Smooth muscle cell (in vitro differentiated cells): ENCODE data around the gene GCSAM. TPM values are rescaled to one million over a fixed set of nuclear protein-coding genes. Genes with fewer than 3 reads are reported as not detected.

ENCODE experiments used
- DNase-seq: peaks from one replicate; lab custom pipeline; 2025; ENCODE audit not compliant: unreplicated experiment; lab: John Stamatoyannopoulos, UW
- H2AFZ ChIP-seq: fragments of 200-600 bp; sonication (generic); 2 replicates; pipeline ENCODE4 v1.6.0; 2016; ENCODE audit warnings: antibody characterized with exemption, low read depth, mild to moderate bottlenecking
- H3F3A ChIP-seq: fragments of 200-600 bp; sonication (generic); 2 replicates; pipeline ENCODE4 v1.6.0; 2017; ENCODE audit warnings: antibody characterized with exemption, low read depth
- H3K27ac ChIP-seq: fragments of 200-600 bp; sonication (generic); 2 replicates; pipeline ENCODE4 v1.5.1; 2016; ENCODE audit warnings: low read depth, mild to moderate bottlenecking
- H3K27me3 ChIP-seq: fragments of 200-600 bp; sonication (generic); 2 replicates; pipeline ENCODE4 v1.6.1; 2016; ENCODE audit warnings: low read depth, mild to moderate bottlenecking
- H3K36me3 ChIP-seq: fragments of 200-600 bp; sonication (generic); 2 replicates; pipeline ENCODE4 v1.5.1; 2016; ENCODE audit warnings: low read depth
- H3K4me1 ChIP-seq: fragments of 200-600 bp; sonication (generic); 2 replicates; pipeline ENCODE4 v1.5.1; 2016; ENCODE audit warnings: low read depth
- H3K4me2 ChIP-seq: fragments of 200-600 bp; sonication (generic); 2 replicates; pipeline ENCODE4 v1.6.0; 2016; ENCODE audit warnings: mild to moderate bottlenecking
- H3K4me3 ChIP-seq: fragments of 200-600 bp; sonication (generic); 2 replicates; pipeline ENCODE4 v1.5.1; 2016; ENCODE audit warnings: mild to moderate bottlenecking
- H3K79me2 ChIP-seq: fragments of 200-600 bp; sonication (generic); 2 replicates; pipeline ENCODE4 v1.6.0; 2016; ENCODE audit warnings: low read depth, mild to moderate bottlenecking
- H3K9ac ChIP-seq: fragments of 200-600 bp; sonication (generic); 2 replicates; pipeline ENCODE4 v1.6.0; 2016; ENCODE audit warnings: low read depth
- H3K9me3 ChIP-seq: fragments of 200-600 bp; sonication (generic); replicated peaks from 2 replicates; pipeline ENCODE4 v1.5.1; 2016; ENCODE audit warnings: low read depth
- H4K20me1 ChIP-seq: fragments of 200-600 bp; sonication (generic); 2 replicates; pipeline ENCODE4 v1.6.0; 2016; ENCODE audit warnings: low read depth
- WGBS: methylation state at CpG from one replicate; pipeline ENCODE4 v1.1.7; 2016; ENCODE audit warnings: low lambda C conversion rate; 5-methylcytosine and 5-hydroxymethylcytosine counted together
- polyA plus RNA-seq: library from polyadenylated mRNA; unstranded; fragments of >200 nt; fragmentation: Nextera tagmentation; extraction: Ambion mirVana; gene quantifications from 2 replicates; pipeline ENCODE4 v1.2.1, GENCODE V29; 2016
- total RNA-seq: library from RNA; depleted of rRNA; stranded (reverse); fragments of >200 nt; gene quantifications from 2 replicates; pipeline ENCODE4 v1.2.3, GENCODE V29; 2014
- TF ChIP-seq, protein P1 (sequence below): fragments of 200-600 bp; sonication (generic); IDR thresholded peaks from 2 replicates; pipeline ENCODE4 v1.5.1; 2017; ENCODE audit warnings: borderline replicate concordance, mild to moderate bottlenecking, antibody characterized with exemption; ENCODE audit not compliant: insufficient read depth, poor library complexity, severe bottlenecking

Gene GCSAM
- total and polyA plus RNA-seq, 2 experiments from 2014 or later = 0.67 TPM; not detected in 1

DNA sequence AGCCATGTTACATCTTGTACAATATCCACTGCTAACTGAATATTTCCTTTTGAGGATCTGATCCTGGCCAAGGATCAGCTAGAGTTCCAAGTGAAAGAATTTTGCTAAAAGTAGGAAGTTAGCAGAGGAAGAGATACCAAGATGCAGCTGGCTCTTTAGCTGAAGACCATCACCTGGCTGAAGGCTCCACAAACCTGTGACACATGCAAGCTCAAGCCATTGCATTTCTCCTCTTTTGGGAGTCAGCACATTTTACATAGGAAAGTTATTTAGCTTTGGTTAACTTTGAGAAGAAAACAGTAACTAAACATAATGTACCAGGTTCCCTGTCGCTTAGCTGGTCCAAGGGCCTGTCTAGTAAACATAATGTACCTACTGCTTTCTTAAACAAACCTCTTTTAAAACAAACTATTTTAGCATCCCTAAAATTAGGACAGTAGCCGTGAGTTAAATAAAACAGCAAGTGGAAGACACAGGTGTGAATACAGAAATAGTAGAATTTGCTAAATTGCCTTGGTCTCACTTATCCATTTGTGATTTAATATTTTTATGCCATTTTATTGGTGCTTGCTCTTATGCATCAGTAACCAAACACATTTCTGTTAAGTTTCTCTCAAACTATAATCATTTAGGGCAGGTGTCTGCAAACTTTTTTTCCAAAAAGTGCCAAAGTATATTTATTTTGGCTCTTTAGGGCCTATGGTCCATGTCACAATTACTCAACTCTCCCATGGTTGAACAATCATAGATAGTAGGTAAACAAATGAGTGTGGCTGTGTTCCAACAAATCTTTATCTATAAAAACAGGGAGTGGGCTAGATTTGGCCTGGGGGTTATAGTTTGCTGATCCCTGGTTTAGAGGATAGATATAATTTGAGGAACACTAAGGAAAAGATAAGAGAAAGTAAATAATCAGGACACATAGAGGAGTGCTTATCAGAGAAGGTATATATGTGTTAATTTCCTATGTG is 11.2 kb downstream of the GCSAM start:
- Histone ChIP-seq H3K27me3 (no peaks in the 10 kb centered on the region), H2AFZ (no peak overlapping the region), H3K4me1 (peaks cover 25% of the 10 kb centered on the region), H3K9me3 (no peaks in the 10 kb centered on the region), H3K9ac (no peak overlapping the region), H3K4me2 (no peak overlapping the region), H3K4me3 (no peak overlapping the region), H3K27ac (no peak overlapping the region), H4K20me1 (no peaks in the 10 kb centered on the region), H3K36me3 (no peaks in the 10 kb centered on the region), H3F3A (no peaks in the 10 kb centered on the region), H3K79me2 (no peaks in the 10 kb centered on the region)
- TF ChIP-seq, protein P1, sequence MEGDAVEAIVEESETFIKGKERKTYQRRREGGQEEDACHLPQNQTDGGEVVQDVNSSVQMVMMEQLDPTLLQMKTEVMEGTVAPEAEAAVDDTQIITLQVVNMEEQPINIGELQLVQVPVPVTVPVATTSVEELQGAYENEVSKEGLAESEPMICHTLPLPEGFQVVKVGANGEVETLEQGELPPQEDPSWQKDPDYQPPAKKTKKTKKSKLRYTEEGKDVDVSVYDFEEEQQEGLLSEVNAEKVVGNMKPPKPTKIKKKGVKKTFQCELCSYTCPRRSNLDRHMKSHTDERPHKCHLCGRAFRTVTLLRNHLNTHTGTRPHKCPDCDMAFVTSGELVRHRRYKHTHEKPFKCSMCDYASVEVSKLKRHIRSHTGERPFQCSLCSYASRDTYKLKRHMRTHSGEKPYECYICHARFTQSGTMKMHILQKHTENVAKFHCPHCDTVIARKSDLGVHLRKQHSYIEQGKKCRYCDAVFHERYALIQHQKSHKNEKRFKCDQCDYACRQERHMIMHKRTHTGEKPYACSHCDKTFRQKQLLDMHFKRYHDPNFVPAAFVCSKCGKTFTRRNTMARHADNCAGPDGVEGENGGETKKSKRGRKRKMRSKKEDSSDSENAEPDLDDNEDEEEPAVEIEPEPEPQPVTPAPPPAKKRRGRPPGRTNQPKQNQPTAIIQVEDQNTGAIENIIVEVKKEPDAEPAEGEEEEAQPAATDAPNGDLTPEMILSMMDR = no peak
- no peak for DNase-seq
- WGBS = 96% methylated on average over 2 of the region's 2 CpGs

DNA sequence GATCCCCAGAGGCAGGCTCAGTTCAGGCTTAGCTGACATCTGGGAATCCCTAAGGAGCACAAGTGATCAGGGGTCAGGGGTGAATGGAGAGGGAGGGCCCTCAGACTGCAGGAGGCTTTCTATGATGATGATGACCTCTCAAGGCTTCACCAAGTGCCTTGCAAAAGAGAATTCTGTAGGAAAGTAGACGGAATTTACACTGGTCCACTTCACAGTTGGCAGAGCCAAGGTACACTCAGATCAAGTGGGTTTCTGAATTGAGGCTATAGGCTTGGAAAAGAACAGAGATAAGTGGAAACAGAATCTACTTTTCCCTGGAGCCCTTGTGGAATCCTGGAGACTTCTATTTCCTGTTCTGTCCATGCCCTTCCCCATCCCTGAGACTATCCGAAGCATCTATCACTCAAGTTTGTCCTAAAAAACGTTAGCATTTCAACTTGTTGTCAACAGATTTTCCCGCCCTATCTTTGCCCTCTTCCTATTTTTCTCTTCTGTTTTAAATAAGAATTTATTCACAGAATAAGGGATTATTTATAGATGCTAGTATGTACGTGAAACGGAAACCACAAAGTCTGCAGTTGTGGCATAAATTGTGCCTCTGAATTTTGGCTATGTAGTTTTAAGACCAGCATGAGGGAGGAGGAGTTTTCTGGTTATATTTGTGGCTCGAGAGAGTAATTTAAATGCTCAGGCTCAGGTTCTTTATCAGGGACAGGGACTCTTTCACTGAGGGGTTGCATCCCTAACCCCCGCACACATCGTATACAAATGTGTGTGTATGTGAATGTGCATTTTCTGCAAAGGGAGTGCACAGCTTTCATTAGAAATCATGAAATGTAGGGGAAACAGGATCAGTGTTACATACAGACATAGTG is 12.8 kb downstream of the GCSAM start:
- Histone ChIP-seq H2AFZ (no peak overlapping the region), H4K20me1 (no peaks in the 10 kb centered on the region), H3K4me3 (no peak overlapping the region), H3K27ac (no peak overlapping the region), H3K9me3 (no peaks in the 10 kb centered on the region), H3K9ac (no peak overlapping the region), H3K79me2 (no peaks in the 10 kb centered on the region), H3F3A (no peaks in the 10 kb centered on the region), H3K4me1 (peaks cover 14% of the 10 kb centered on the region), H3K27me3 (no peaks in the 10 kb centered on the region), H3K4me2 (no peak overlapping the region), H3K36me3 (no peaks in the 10 kb centered on the region)
- no peak for DNase-seq
- WGBS = 89% methylated on average over 9 of the region's 9 CpGs
- TF ChIP-seq, protein P1 = no peak

DNA sequence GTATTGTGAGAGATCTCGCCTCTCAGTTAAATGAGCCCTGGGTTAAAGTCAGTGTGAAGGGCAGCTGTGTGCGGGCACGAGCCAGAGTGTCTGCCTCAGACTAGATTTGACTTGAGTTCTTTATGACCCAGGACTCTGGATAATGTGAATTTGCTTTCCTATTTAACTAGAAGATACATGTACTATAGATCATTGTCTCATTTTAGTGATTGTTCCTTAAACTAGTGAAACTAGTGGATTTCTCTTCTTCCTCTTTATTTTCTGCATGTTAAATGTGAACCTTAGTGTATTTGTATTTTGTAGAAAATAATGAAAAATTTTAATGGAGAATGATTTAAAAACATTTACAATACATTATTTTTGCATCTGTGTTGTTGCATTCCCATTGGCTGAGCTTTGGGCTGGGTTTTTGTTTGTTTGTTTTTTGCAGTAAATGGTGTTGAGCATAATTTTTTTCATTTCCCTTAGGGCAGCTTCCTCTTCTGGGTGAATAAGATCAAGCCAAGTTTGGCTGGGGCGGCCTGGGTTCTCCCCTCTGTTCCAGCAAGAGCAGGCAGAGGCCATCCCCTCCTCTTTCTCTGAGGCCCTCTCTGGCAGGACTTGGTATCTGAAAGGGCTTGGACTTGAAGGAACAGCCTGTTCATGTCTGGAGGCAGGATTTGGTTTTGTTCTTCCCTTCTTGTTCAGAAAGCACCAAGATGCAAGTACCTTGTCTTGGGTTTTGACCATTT is 15.0 kb downstream of the GCSAM start:
- Histone ChIP-seq H3K4me1 (peaks cover 16% of the 10 kb centered on the region), H2AFZ (no peak overlapping the region), H3K4me2 (no peak overlapping the region), H3K27me3 (no peaks in the 10 kb centered on the region), H3K9ac (no peak overlapping the region), H3K9me3 (no peaks in the 10 kb centered on the region), H4K20me1 (no peaks in the 10 kb centered on the region), H3K27ac (no peak overlapping the region), H3K36me3 (no peaks in the 10 kb centered on the region), H3K79me2 (no peaks in the 10 kb centered on the region), H3K4me3 (no peak overlapping the region), H3F3A (no peaks in the 10 kb centered on the region)
- no peak for DNase-seq
- WGBS = 93% methylated on average over 4 of the region's 4 CpGs
- TF ChIP-seq, protein P1 = no peak
